ENCODE measurements around the gene NPHP1. TPM values are rescaled to one million over a fixed set of nuclear protein-coding genes. Genes with fewer than 3 reads are reported as not detected.

The NPHP1 gene
- total RNA-seq, 2 donors from 2014 or later, result 8.4 to 10.6 TPM

DNA sequence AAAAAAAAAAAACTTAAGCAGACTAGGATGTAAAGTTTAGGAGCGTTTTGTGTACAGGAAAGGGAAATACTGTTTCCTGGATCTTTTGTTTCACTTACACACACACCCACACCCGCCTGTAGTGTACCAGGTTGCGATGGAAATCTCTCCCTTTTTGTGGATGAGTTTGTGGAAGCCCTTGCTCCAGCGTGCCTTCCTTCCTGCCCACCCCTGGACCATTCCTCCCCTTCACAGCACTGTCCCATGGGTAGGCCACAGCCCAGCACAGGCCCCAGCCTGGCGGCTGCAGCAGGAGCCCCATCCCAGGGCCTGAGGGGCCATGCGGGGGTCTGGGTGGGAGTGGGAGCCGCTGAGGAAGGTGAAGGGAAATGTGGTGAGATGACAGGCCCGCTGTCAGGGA is 104.3 kb downstream of the NPHP1 start:
- no peak overlapping the region for H3K27ac Mint-ChIP-seq
- no peaks in the 10 kb centered on the region for H3K36me3 Mint-ChIP-seq (ENCODE audit: low read depth)
- H3K4me1 Mint-ChIP-seq, result no peaks in the 10 kb centered on the region
- H3K27ac ChIP-seq (ENCODE audit: low read depth, low read length), result no peak overlapping the region
- 89% methylated on average over 8 of the region's 8 CpGs; no CpG with 5 or more reads in 1 of the 2 experiments for WGBS, 2 experiments (ENCODE audit: insufficient coverage in 1 of 2, insufficient read length in 1 of 2)
- no peaks in the 10 kb centered on the region for H3K9me3 Mint-ChIP-seq
- no peak for DNase-seq
- H3K4me3 Mint-ChIP-seq, result no peak overlapping the region
- no peaks in the 10 kb centered on the region for H3K27me3 ChIP-seq (ENCODE audit: control insufficient read depth, insufficient read depth, low read length, poor library complexity, severe bottlenecking)
- peaks cover 3% of the 10 kb centered on the region for H3K27me3 Mint-ChIP-seq (ENCODE audit: insufficient read depth)
- no peaks in the 10 kb centered on the region for H3K4me1 ChIP-seq (ENCODE audit: control insufficient read depth, insufficient read depth, low read length)
- TF ChIP-seq, protein P1, sequence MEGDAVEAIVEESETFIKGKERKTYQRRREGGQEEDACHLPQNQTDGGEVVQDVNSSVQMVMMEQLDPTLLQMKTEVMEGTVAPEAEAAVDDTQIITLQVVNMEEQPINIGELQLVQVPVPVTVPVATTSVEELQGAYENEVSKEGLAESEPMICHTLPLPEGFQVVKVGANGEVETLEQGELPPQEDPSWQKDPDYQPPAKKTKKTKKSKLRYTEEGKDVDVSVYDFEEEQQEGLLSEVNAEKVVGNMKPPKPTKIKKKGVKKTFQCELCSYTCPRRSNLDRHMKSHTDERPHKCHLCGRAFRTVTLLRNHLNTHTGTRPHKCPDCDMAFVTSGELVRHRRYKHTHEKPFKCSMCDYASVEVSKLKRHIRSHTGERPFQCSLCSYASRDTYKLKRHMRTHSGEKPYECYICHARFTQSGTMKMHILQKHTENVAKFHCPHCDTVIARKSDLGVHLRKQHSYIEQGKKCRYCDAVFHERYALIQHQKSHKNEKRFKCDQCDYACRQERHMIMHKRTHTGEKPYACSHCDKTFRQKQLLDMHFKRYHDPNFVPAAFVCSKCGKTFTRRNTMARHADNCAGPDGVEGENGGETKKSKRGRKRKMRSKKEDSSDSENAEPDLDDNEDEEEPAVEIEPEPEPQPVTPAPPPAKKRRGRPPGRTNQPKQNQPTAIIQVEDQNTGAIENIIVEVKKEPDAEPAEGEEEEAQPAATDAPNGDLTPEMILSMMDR (conservative IDR thresholded peaks at IDR 0.05), result no peak
- H3K4me3 ChIP-seq (ENCODE audit: low read length), result no peak overlapping the region
- no peaks in the 10 kb centered on the region for H3K36me3 ChIP-seq (ENCODE audit: control insufficient read depth, insufficient read depth, low read length)
- H3K9me3 ChIP-seq (ENCODE audit: control insufficient read depth, low read length), result no peaks in the 10 kb centered on the region
- H3K9ac ChIP-seq (ENCODE audit: extremely low read depth, low read length, poor library complexity, severe bottlenecking), result no peak overlapping the region

DNA sequence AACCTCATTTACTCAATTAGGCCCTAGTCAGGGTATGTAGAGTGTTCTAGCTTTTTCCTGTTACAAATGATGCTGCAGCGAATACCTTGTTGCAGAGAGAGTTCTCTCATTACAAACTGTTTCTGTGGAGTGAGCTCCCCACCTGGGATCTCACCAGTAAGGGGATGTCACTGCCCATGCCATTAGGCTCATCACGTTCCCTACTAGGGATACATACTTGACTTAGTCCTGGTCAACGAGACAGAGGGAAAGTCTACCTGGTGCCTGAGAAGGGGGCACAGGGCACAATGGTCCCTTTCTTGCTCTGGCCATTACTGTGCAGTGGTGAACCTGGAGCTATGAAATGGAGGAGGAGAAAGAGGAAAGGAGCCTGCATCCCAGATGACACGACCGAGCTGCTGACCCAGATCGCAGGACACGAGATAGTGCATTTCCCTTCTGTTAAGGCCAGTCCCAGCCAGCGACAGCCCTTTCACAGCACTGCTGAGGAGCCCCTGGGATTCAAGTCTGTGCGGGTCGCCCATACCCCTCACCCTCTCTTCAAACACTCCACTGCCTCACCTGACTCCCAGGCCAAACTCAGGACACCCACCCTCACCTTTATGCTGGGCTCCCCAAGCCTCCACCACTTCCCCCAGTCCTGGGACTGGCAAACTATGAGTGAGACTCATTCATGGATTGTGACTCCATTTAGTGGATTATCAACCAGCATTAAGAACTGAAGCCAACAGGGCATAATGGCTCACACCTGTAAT is 105.2 kb downstream of the NPHP1 start:
- no peaks in the 10 kb centered on the region for H3K9me3 Mint-ChIP-seq
- H3K4me1 ChIP-seq (ENCODE audit: control insufficient read depth, insufficient read depth, low read length), result no peaks in the 10 kb centered on the region

DNA sequence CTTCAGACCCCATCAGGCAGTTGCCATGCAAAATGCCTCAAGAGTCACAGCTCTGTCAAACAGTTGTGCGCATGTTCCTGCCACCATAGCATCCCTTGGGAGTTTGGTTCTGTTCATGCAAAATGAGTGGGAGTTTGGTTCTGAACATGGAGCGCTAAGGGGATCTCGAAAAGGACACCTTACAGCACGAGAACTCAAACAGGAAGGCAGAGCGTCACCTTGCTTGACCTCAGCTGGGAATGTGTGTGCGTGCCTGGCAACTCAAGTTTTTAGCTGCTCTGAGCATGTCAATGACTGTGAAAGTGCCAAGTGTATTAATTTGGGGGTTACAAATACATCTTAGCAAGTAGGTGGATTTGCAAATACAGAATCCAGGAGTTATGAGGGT is 105.8 kb downstream of the NPHP1 start:
- Mint-ChIP-seq H3K9me3 (no peaks in the 10 kb centered on the region), H3K4me3 (no peak overlapping the region), H3K4me1 (no peaks in the 10 kb centered on the region), H3K27ac (peak overlapping the region; percentile 48), H3K36me3 (ENCODE audit: low read depth) (no peaks in the 10 kb centered on the region), H3K27me3 (ENCODE audit: insufficient read depth) (peaks cover 1% of the 10 kb centered on the region)
- Histone ChIP-seq H3K27me3 (ENCODE audit: control insufficient read depth, insufficient read depth, low read length, poor library complexity, severe bottlenecking) (no peaks in the 10 kb centered on the region), H3K9me3 (ENCODE audit: control insufficient read depth, low read length) (no peaks in the 10 kb centered on the region), H3K36me3 (ENCODE audit: control insufficient read depth, insufficient read depth, low read length) (no peaks in the 10 kb centered on the region), H3K27ac (ENCODE audit: low read depth, low read length) (no peak overlapping the region), H3K4me1 (ENCODE audit: control insufficient read depth, insufficient read depth, low read length) (no peaks in the 10 kb centered on the region), H3K9ac (ENCODE audit: extremely low read depth, low read length, poor library complexity, severe bottlenecking) (no peak overlapping the region), H3K4me3 (ENCODE audit: low read length) (no peak overlapping the region)
- TF ChIP-seq, protein P1 (conservative IDR thresholded peaks at IDR 0.05), result no peak
- peak; percentile 32 for DNase-seq
- 93 to 97% methylated on average over 3 to 6 of the region's 6 CpGs for WGBS, 2 experiments (ENCODE audit: insufficient coverage in 1 of 2, insufficient read length in 1 of 2)

More for the DNA sequence above, 105.2 kb downstream of the NPHP1 start:
- Histone ChIP-seq H3K9ac (ENCODE audit: extremely low read depth, low read length, poor library complexity, severe bottlenecking) (no peak overlapping the region), H3K9me3 (ENCODE audit: control insufficient read depth, low read length) (no peaks in the 10 kb centered on the region), H3K27me3 (ENCODE audit: control insufficient read depth, insufficient read depth, low read length, poor library complexity, severe bottlenecking) (no peaks in the 10 kb centered on the region), H3K4me3 (ENCODE audit: low read length) (no peak overlapping the region), H3K36me3 (ENCODE audit: control insufficient read depth, insufficient read depth, low read length) (no peaks in the 10 kb centered on the region), H3K27ac (ENCODE audit: low read depth, low read length) (no peak overlapping the region)
- Mint-ChIP-seq H3K4me1 (no peaks in the 10 kb centered on the region), H3K36me3 (ENCODE audit: low read depth) (no peaks in the 10 kb centered on the region), H3K4me3 (no peak overlapping the region), H3K27ac (no peak overlapping the region), H3K27me3 (ENCODE audit: insufficient read depth) (peaks cover 1% of the 10 kb centered on the region)
- peak; percentile 28 for DNase-seq
- TF ChIP-seq, protein P1 (conservative IDR thresholded peaks at IDR 0.05), result no peak
- 79 to 80% methylated on average over 3 to 10 of the region's 10 CpGs for WGBS, 2 experiments (ENCODE audit: insufficient coverage in 1 of 2, insufficient read length in 1 of 2)
